Spinal cord (tissue), 10 donors: ENCODE results near the gene VOPP1. TPM values are rescaled to one million over a fixed set of nuclear protein-coding genes. Genes with fewer than 3 reads are reported as not detected.
"Not testable (repeated sequence)": the region's sequence is repeated elsewhere in the genome, so short reads cannot be mapped to it uniquely, and the experiment has no call there.

Source experiments
- DNase-seq, 6 donors: peaks; one replicate each; pipeline versions ENCODE4 v3.0.0 to v3.0.0-alpha.2; 2013 to 2015; ENCODE audit warnings: low spot score in 6 of 6, low read depth in 4 of 6
- H3K27ac ChIP-seq: one replicate; pipeline ENCODE4 v1.5.1; 2013; ENCODE audit warnings: low read depth, low read length, control low read depth
- H3K27me3 ChIP-seq: one replicate; pipeline ENCODE4 v1.6.1; 2013; ENCODE audit warnings: low read length; ENCODE audit not compliant: control insufficient read depth, insufficient read depth
- H3K36me3 ChIP-seq: one replicate; pipeline ENCODE4 v1.6.1; 2013; ENCODE audit warnings: low read length; ENCODE audit not compliant: control insufficient read depth, insufficient read depth
- H3K4me1 ChIP-seq: one replicate; pipeline ENCODE4 v1.6.1; 2013; ENCODE audit warnings: low read length; ENCODE audit not compliant: control insufficient read depth, insufficient read depth
- H3K4me3 ChIP-seq: one replicate; pipeline ENCODE4 v1.5.1; 2013; ENCODE audit warnings: low read depth, low read length, control low read depth
- H3K9me3 ChIP-seq: one replicate; pipeline ENCODE4 v1.6.1; 2013; ENCODE audit warnings: low read length; ENCODE audit not compliant: control insufficient read depth, insufficient read depth
- WGBS: methylation state at CpG from one replicate; pipeline ENCODE4 v1.1.5; 2013; ENCODE audit warnings: missing lambda C conversion rate; ENCODE audit not compliant: insufficient coverage; 5-methylcytosine and 5-hydroxymethylcytosine counted together
- long read RNA-seq, 4 donors: transcript quantifications; one replicate each; lab custom pipeline, GENCODE V29; 2026
- polyA plus RNA-seq, 2 donors: library from polyadenylated mRNA; unstranded; fragments of 120-200 nt; gene quantifications; one replicate each; pipeline ENCODE4 v1.2.1, GENCODE V29; 2013; ENCODE audit not compliant: insufficient read length in 2 of 2
- total RNA-seq, 2 donors: library from RNA; depleted of rRNA in 1 of 2; stranded (reverse); fragments of 120-200 nt in 1 of 2; fragments of >200 nt in 1 of 2; gene quantifications; one replicate each; pipeline versions ENCODE4 v1.2.3 to v1.2.4, GENCODE V29; 2013 to 2014
- donor health status: healthy.

The VOPP1 gene, protein sequence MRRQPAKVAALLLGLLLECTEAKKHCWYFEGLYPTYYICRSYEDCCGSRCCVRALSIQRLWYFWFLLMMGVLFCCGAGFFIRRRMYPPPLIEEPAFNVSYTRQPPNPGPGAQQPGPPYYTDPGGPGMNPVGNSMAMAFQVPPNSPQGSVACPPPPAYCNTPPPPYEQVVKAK
- total RNA-seq, result 10 to 100 TPM; 59.1 to 60.2 TPM
- polyA plus RNA-seq, result 100 to 1,000 TPM; 113 to 121 TPM
- long read RNA-seq, donor 1, transcript VOPP1-201 (5 exons, 2,962 nt), result major isoform, 51 of 51 reads
- long read RNA-seq, donor 1, partial matches to known transcripts, result 0 of 51 reads
- long read RNA-seq, donor 1, other reads (novel, unspliced or antisense), result 0 of 51 reads
- long read RNA-seq, donor 2, transcript VOPP1-201 (5 exons, 2,962 nt), result major isoform, 23 of 30 reads
- long read RNA-seq, donor 2, partial matches to known transcripts, result 6 of 30 reads
- long read RNA-seq, donor 2, other reads (novel, unspliced or antisense), result 0 of 30 reads
- long read RNA-seq, donor 3, transcript VOPP1-201 (5 exons, 2,962 nt), result major isoform, 19 of 25 reads
- long read RNA-seq, donor 3, partial matches to known transcripts, result 6 of 25 reads
- long read RNA-seq, donor 3, other reads (novel, unspliced or antisense), result 0 of 25 reads
- long read RNA-seq, donor 4, transcript VOPP1-201 (5 exons, 2,962 nt), result major isoform, 24 of 24 reads
- long read RNA-seq, donor 4, partial matches to known transcripts, result 0 of 24 reads
- long read RNA-seq, donor 4, other reads (novel, unspliced or antisense), result 0 of 24 reads

DNA sequence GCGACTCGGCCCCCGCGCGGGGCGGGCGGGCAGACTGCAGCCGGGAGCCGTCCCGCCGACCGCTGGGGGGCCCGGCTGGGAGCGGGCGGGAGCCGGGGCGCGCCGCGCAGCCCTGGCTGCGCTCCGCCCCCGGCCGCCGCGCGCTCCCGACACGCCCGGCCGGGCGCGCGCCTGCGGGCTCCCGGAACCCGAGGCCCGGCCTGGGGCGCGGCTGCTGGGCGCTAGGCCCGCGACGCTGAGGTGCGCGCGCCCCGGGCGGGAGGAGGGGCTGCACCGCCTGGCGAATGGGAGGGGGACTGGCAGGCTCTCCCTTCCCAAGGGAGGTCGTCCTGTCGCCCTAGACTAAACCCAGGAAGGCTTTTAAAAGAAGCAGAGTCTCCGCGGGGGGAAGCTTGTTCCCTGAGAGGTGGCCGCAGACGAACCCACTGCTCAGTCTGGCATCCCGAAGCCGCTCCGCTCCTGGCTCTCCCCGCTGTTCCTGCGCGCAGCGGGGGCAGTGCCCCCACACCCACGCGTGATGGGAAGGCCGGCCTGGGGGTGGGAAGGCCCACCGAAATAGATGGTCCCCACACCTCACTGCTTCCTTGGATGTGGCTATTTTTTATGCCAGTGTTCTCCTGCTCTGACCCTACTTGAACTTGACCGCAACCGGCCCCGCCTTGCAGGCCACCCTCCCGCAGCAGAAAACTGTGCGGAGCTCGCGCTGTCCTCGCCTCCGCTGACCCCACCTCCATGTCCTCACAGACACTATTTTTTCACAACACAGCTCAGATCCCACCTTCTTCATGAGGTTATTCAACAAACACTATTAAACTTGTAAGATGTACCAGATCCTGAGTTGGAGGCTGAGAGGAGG is at the start of gene VOPP1:
Gene VOPP1 (minus strand): TSS at position 125 of the 856 bp plus-strand sequence. CDS start 178 bp downstream, outside the sequence.
- Histone ChIP-seq H3K27me3 (no peaks in the 10 kb centered on the region), H3K4me1 (peaks cover 29% of the 10 kb centered on the region), H3K36me3 (no peaks in the 10 kb centered on the region), H3K9me3 (no peaks in the 10 kb centered on the region), H3K4me3 (peak within 1 kb of the TSS; percentile 78), H3K27ac (peak within 1 kb of the TSS; percentile 87)
- peak in 5 of 6 donors; percentile 64 to 94 (median 80) for DNase-seq
- under 1% methylated on average over 69 of the region's 77 CpGs for WGBS

DNA sequence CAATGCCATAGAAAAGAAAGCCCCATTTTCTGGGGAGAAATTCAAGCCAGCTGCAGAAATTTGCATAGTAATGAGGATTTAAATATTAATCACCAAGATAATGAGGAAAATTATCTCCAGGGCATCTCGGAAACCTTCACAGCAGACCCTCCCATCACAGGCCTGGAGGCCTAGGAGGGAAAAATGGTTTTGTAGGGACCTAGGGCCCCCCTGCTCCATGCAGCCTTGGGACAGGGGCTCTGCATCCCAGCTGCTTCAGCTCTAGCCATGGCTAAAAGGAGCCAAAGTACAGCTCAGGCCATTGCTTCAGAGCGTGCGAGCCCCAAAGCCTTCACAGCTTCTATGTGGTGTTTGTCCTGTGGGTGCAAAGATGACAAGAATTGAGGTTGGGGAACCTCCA is 46.6 kb upstream of the VOPP1 start:
- Histone ChIP-seq H3K4me1 (no peaks in the 10 kb centered on the region), H3K36me3 (no peaks in the 10 kb centered on the region), H3K27me3 (no peaks in the 10 kb centered on the region), H3K4me3 (no peak overlapping the region), H3K9me3 (peaks cover 2% of the 10 kb centered on the region), H3K27ac (no peak overlapping the region)
- no peak for DNase-seq
- WGBS, result 100% methylated on average over 2 of the region's 3 CpGs

DNA sequence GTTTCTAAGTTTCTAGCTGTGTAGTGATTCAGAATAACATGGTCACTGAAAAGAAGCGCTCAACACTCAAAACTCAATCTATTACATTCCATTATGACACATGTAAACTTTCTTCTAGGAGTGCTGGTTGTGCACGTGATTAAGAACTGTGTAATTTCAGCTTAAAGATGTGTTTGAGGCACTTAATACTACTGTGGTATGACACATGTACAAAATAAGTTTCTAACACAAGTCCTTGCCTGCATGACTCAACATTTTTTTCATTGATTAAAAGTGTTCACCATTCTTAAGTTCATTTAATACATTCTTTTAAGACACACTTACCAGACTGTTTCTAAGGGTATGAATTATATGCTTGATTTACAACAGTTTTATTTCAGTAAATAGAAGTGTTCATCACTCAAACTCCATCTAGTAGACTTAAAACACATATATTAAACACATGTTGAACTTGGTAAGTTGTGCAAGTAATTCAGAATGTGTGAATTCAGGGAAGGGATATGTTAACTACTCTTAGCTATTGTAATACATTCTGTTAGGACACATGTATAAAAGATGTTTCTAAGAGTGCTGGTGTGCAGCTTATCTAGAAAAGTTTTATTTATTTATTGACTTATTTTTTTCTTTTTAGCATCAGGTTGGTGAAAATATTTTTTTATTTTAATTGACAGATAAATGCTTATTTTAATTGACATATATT is 42.2 kb upstream of the VOPP1 start:
- not testable (repeated sequence) for H3K36me3 ChIP-seq, H3K27me3 ChIP-seq, H3K4me1 ChIP-seq, H3K4me3 ChIP-seq, H3K9me3 ChIP-seq, H3K27ac ChIP-seq, DNase-seq
- WGBS, result no CpG with 5 or more reads among the region's 2 CpGs

DNA sequence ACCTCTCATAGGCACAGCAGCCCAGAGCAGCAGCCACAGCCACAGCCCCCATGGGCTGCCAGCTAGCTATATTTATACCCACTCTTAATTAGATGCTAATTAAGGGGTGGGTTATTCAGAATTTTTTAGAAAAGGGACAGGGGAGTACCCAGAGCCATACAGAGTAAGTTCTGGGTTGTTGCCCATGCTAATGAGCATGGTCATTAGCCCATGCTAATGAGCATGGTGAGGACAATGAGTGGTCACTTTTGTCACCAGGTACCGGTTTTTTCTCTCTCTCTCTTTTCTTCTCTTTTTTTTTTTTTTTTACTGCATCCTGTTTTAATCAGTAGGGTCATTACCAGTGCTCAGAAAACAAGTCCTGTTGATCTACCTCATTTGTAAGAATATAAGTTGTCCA is 37.4 kb upstream of the VOPP1 start:
- H3K9me3 ChIP-seq, H3K27ac ChIP-seq, H3K36me3 ChIP-seq, H3K27me3 ChIP-seq, H3K4me1 ChIP-seq, H3K4me3 ChIP-seq: not testable (repeated sequence)
- no CpG with 5 or more reads among the region's 1 CpG for WGBS
- DNase-seq, result peak in 2 of 6 donors; percentile 12 to 60

DNA sequence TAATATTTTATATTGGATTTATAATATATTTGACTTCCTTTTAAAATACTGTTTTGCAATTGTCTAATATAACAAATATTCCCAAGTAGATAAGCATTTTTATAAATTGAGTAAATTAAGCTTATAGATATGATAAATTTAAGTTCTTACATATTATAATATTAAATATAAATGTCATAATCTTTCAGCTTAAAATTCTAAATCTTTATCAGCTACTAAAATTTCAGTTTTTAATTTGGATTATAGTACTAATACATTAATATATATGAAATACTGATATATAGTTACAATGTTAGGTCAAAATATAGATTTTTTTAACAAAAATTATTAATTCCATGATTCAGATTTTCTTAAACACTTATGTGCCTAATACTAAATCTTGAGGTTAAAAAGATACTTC is 33.4 kb upstream of the VOPP1 start:
- H3K27me3 ChIP-seq, H3K9me3 ChIP-seq, H3K27ac ChIP-seq, H3K36me3 ChIP-seq, H3K4me3 ChIP-seq, H3K4me1 ChIP-seq, DNase-seq: not testable (repeated sequence)

DNA sequence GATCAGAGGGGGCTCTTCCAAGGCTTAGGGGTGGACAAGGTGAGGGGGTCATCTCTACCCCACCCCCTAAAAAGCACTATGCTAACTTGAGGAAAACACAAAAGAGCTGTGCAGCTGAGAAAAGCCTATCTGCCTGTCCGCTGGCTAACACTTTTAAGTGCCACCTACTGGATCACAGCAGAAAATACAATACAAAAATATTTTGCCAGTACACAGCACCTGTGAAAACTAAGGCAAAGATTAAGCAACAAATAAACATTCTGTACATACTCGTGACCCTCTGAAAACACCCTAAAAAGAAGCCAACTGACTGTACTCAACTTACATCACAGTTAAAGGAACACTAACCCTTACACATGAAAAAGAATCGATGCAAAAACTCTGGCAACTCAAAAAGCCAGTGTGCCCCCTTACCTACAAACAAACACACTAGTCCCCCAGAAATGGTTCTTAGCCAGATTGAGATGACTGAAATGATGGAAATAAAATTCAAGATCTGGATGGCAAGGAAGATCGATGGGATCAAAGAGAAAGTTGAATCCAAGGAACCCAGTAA is 25.7 kb upstream of the VOPP1 start:
- H3K36me3 ChIP-seq, H3K4me1 ChIP-seq, H3K27ac ChIP-seq, H3K9me3 ChIP-seq, H3K4me3 ChIP-seq, H3K27me3 ChIP-seq: not testable (repeated sequence)
- peak in 1 of 6 donors; percentile 33 for DNase-seq
- 54% methylated on average over 4 of the region's 4 CpGs for WGBS

DNA sequence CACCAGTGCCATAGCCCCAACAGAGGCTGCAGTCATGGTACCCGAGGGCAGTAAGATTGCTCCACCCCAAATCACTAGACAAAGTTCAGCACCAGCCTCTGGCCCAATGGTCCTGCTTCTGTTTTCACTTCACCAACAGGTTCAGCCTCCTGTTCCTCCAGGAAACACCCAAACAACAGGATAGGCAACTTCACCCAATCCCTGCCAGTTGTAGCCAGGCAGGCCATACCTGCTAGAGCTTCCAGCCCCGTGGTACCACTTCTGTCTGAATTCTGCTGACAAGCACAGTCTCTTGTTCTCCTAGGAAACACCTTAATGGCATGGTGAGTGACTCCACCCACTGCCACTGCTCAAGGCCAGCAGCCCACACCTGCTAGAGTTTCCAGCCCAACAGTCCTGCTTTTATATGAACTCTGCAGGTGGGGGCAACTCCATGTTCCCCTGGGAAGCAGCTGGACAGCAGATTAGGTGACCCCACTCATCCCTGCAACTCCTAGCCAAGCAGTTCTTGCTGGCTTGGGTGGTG is 25.0 kb upstream of the VOPP1 start:
- not testable (repeated sequence) for H3K36me3 ChIP-seq, H3K4me1 ChIP-seq, H3K27ac ChIP-seq, H3K4me3 ChIP-seq, H3K9me3 ChIP-seq, DNase-seq, H3K27me3 ChIP-seq
- 52% methylated on average over 2 of the region's 2 CpGs for WGBS

DNA sequence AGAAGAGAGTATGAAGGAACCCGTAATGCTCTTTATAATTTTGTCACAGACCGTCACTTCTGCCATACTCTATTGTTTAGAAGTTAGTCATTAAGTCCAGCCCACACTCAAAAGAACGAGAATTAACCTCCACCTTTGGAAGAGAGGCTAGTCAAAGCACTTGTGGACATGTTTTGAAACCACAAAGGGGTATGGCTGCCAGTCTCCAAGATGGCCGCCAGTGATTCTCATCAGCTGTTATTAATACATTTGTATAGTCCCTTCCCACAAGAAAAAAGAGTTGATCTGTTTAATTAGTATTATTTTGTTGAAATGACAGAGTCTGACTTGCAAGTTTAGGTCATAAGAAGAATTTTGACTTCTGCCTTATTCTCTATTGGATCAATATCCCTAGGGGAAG is 23.2 kb upstream of the VOPP1 start:
- Histone ChIP-seq H3K27me3 (no peaks in the 10 kb centered on the region), H3K4me1 (no peaks in the 10 kb centered on the region), H3K36me3 (no peaks in the 10 kb centered on the region), H3K4me3 (no peak overlapping the region), H3K27ac (no peak overlapping the region), H3K9me3 (no peaks in the 10 kb centered on the region)
- no peak for DNase-seq
- no CpG with 5 or more reads among the region's 4 CpGs for whole genome bisulfite sequencing

DNA sequence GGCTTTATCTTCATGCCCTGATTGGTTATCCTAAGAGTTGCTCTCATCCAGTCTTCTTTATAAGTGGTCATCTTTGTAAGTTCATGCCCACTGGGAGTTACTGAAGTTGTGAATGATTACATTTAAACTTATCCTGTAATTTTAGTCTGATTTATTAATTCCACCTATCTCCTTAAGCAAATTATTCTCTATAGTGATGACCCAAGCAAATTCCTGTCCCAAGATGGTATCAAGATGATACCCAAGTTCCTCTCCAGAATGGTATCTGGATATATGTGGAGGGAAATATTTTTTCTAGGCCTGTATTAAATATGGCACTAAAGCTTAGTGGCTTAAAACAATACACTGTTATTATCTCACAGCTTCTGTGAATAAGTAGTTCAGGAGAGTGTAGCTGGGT is 22.6 kb upstream of the VOPP1 start:
- H3K4me1 ChIP-seq, result no peaks in the 10 kb centered on the region
- no peak overlapping the region for H3K27ac ChIP-seq
- DNase-seq, result no peak
- no peaks in the 10 kb centered on the region for H3K27me3 ChIP-seq
- H3K4me3 ChIP-seq, result no peak overlapping the region
- H3K36me3 ChIP-seq, result no peaks in the 10 kb centered on the region
- H3K9me3 ChIP-seq, result no peaks in the 10 kb centered on the region
